ENCODE measurements around the gene TENT5C. TPM values are rescaled to one million over a fixed set of nuclear protein-coding genes. Genes with fewer than 3 reads are reported as not detected.

Gene TENT5C
- total and polyA plus RNA-seq, 10 of the 15 experiments (the other 5 are each of a cell fraction or from before 2014, with no cell fraction given): 0.19 to 2.4 (median 0.78) TPM

- ATAC-seq (no peak), DNase-seq (ENCODE audit: low read depth, low spot score) (no peak), FAIRE-seq (peak; percentile 13)
- no peak overlapping the region for H2AFZ ChIP-seq (ENCODE audit: control insufficient read depth, low read depth, low read length)
- CTCF ChIA-PET: interaction anchor here (1.0 kb wide), 1 partner anchor 117 kb away, joined by 3 read pairs; no protein-coding TSS in a partner anchor
- H3K4me2 ChIP-seq (ENCODE audit: control insufficient read depth, insufficient read depth): no peak overlapping the region
- no peaks in the 10 kb centered on the region for H3K79me2 ChIP-seq (ENCODE audit: control insufficient read depth, insufficient read depth, low read length)
- WGBS (ENCODE audit: insufficient coverage, insufficient replicate concordance, low lambda C conversion rate, missing lambda C conversion rate): 0% methylated on average over 1 of the region's 1 CpG
- RAD21 ChIA-PET (ENCODE audit: unreplicated experiment): no interaction called here
- H3K4me1 ChIP-seq (ENCODE audit: control insufficient read depth, insufficient read depth, low read length): peaks cover 18% of the 10 kb centered on the region
- peaks cover 3 to 5% of the 10 kb centered on the region in 2 experiments for H3K27me3 ChIP-seq (replicated peaks in 1 of 2; ENCODE audit: control insufficient read depth in 2 of 2, insufficient read depth in 2 of 2, low read length in 1 of 2)
- BruUV-seq (replicated peaks): no TSS peak
- H3K4me3 ChIP-seq: no peak overlapping the region
- no peaks in the 10 kb centered on the region; the same call in 1 of the 2 replicates for H4K20me1 ChIP-seq (ENCODE audit: control insufficient read depth, insufficient read depth)
- no peaks in the 10 kb centered on the region for H3K9me3 ChIP-seq (replicated peaks; ENCODE audit: control insufficient read depth, insufficient read depth, low read length)
- H3K27ac ChIP-seq (ENCODE audit: control insufficient read depth, insufficient read depth): no peak overlapping the region
- in situ Hi-C loops (cut with MboI): no loop called here
- H3K36me3 ChIP-seq (ENCODE audit: control insufficient read depth in 2 of 2, insufficient read depth in 2 of 2, low read length in 1 of 2): no peaks in the 10 kb centered on the region
- SMC1A ChIA-PET (ENCODE audit: uncharacterized antibody, unreplicated experiment): interaction anchor here (1.2 to 1.6 kb wide), 3 partner anchors 10 to 103 kb away, joined by 3 to 5 read pairs (median 3); no protein-coding TSS in a partner anchor
- H3K9ac ChIP-seq (ENCODE audit: control insufficient read depth, insufficient read depth, low read length): no peak overlapping the region
- POLR2A ChIA-PET: no interaction called here
- TF ChIP-seq HSF1 (IDR thresholded peaks at IDR 0.05; ENCODE audit: low read depth, low read length): no peak
- TF ChIP-seq SP1 (IDR thresholded peaks at IDR 0.05; ENCODE audit: low read depth, low read length): no peak
- TF ChIP-seq SMC3 (IDR thresholded peaks at IDR 0.05; ENCODE audit: borderline replicate concordance, low read length): no peak
- no peak for TF ChIP-seq MXI1 (IDR thresholded peaks at IDR 0.05; ENCODE audit: low read depth, low read length)
- no peak for TF ChIP-seq KLF5 (IDR thresholded peaks at IDR 0.05; ENCODE audit: partially characterized antibody)
- TF ChIP-seq SUZ12 (IDR thresholded peaks at IDR 0.05; ENCODE audit: unreplicated experiment): no peak
- no peak for TF ChIP-seq NR2C2 (IDR thresholded peaks at IDR 0.05; ENCODE audit: borderline replicate concordance, control insufficient read depth, insufficient read length, low read depth)
- no peak for TF ChIP-seq PRDM15 (CRISPR knock-in tag; IDR thresholded peaks at IDR 0.05)
- TF ChIP-seq TCF7 (IDR thresholded peaks at IDR 0.05; ENCODE audit: borderline replicate concordance): no peak
- TF ChIP-seq TCF3 (IDR thresholded peaks at IDR 0.05; ENCODE audit: borderline replicate concordance, insufficient read depth, low read depth, low read length): no peak
- no peak for TF ChIP-seq E2F8 (IDR thresholded peaks at IDR 0.05; ENCODE audit: low read depth, partially characterized antibody)
- TF ChIP-seq SREBF1 (IDR thresholded peaks at IDR 0.05; ENCODE audit: low read length): no peak
- TF ChIP-seq HDAC2 (IDR thresholded peaks at IDR 0.05): no peak
- no peak for TF ChIP-seq HCFC1 (IDR thresholded peaks at IDR 0.05; ENCODE audit: low read length)
- intact Hi-C loops (cut with micrococcal nuclease; ENCODE audit: unreplicated experiment): no loop called here
These were observed 32.3 kb downstream of the TENT5C start for GRCh38 chr1:117638141-117638540.

Data from GM12878 (cell line).